ENCODE results near the gene TMEM222.
"Not testable (repeated sequence)": the region's sequence is repeated elsewhere in the genome, so short reads cannot be mapped to it uniquely, and the experiment has no call there.

The TMEM222 gene

GRCh38 chr1:27321813-27322568 lies at the start of gene TMEM222:
Gene TMEM222, plus strand, starts transcription at chr1:27322163. Its CDS starts 35 bp downstream, at chr1:27322198.
- peak; percentile 97 for DNase-seq

GRCh38 chr1:27274204-27274603 lies 47.8 kb upstream of the TMEM222 start:
- DNase-seq = no peak

GRCh38 chr1:27275696-27276095 lies 46.3 kb upstream of the TMEM222 start:
- no peak for DNase-seq

- peak; percentile 87 for DNase-seq
Measured at GRCh38 chr1:27284425-27285273, 37.3 kb upstream of the TMEM222 start.

- DNase-seq = no peak
Measured at GRCh38 chr1:27285274-27285660, 36.7 kb upstream of the TMEM222 start.

GRCh38 chr1:27285821-27286220 lies 36.1 kb upstream of the TMEM222 start:
- DNase-seq = not testable (repeated sequence)

- DNase-seq = not testable (repeated sequence)
Measured at GRCh38 chr1:27289125-27289524, 32.8 kb upstream of the TMEM222 start.

GRCh38 chr1:27290581-27290980 lies 31.4 kb upstream of the TMEM222 start:
- no peak for DNase-seq

- DNase-seq = no peak
Measured at GRCh38 chr1:27292106-27292505, 29.9 kb upstream of the TMEM222 start.

- DNase-seq = no peak
Measured at GRCh38 chr1:27293915-27294314, 28.0 kb upstream of the TMEM222 start.

GRCh38 chr1:27296773-27297291 lies 25.1 kb upstream of the TMEM222 start:
- peak; percentile 65 for DNase-seq

- no peak for DNase-seq
Measured at GRCh38 chr1:27297903-27298302, 24.1 kb upstream of the TMEM222 start.

GRCh38 chr1:27298632-27299384 lies 23.2 kb upstream of the TMEM222 start:
- DNase-seq = no peak

GRCh38 chr1:27299385-27300271 lies 22.3 kb upstream of the TMEM222 start:
- no peak for DNase-seq

- DNase-seq = peak; percentile 83
Measured at GRCh38 chr1:27300341-27301051, 21.5 kb upstream of the TMEM222 start.

GRCh38 chr1:27301052-27301422 lies 20.9 kb upstream of the TMEM222 start:
- DNase-seq = no peak

- no peak for DNase-seq
Measured at GRCh38 chr1:27301582-27302199, 20.3 kb upstream of the TMEM222 start.

- DNase-seq = no peak
Measured at GRCh38 chr1:27302612-27303011, 19.4 kb upstream of the TMEM222 start.

GRCh38 chr1:27303509-27303908 lies 18.5 kb upstream of the TMEM222 start:
- no peak for DNase-seq

- DNase-seq = no peak
Measured at GRCh38 chr1:27306071-27306470, 15.9 kb upstream of the TMEM222 start.
